Measurements from ENCODE around the gene KIF5A.
"Not testable (repeated sequence)": the region's sequence is repeated elsewhere in the genome, so short reads cannot be mapped to it uniquely, and the experiment has no call there.

KIF5A gene

GRCh38 chr12:57554897-57555296, 5.1 kb downstream of the KIF5A start:
- no peak for DNase-seq (ENCODE audit: low read depth)

GRCh38 chr12:57558864-57559263, 9.0 kb downstream of the KIF5A start:
- DNase-seq (ENCODE audit: low read depth) = no peak

- no peak for DNase-seq (ENCODE audit: low read depth)
Observed at GRCh38 chr12:57560516-57560915, 10.7 kb downstream of the KIF5A start.

GRCh38 chr12:57561117-57561516, 11.3 kb downstream of the KIF5A start:
- not testable (repeated sequence) for DNase-seq (ENCODE audit: low read depth)

GRCh38 chr12:57563358-57563757, 13.5 kb downstream of the KIF5A start:
- DNase-seq (ENCODE audit: low read depth) = no peak

GRCh38 chr12:57564178-57564740, 14.4 kb downstream of the KIF5A start:
- DNase-seq (ENCODE audit: low read depth) = no peak

- no peak for DNase-seq (ENCODE audit: low read depth)
Observed at GRCh38 chr12:57568838-57569237, 19.0 kb downstream of the KIF5A start.

- no peak for DNase-seq (ENCODE audit: low read depth)
Observed at GRCh38 chr12:57569858-57570257, 20.0 kb downstream of the KIF5A start.

- not testable (repeated sequence) for DNase-seq (ENCODE audit: low read depth)
Observed at GRCh38 chr12:57570438-57570837, 20.6 kb downstream of the KIF5A start.

- DNase-seq (ENCODE audit: low read depth) = no peak
Observed at GRCh38 chr12:57571926-57572762, 22.3 kb downstream of the KIF5A start.

GRCh38 chr12:57574795-57575194, 25.0 kb downstream of the KIF5A start:
- DNase-seq (ENCODE audit: low read depth) = no peak

- no peak for DNase-seq (ENCODE audit: low read depth)
Observed at GRCh38 chr12:57575771-57576612, 26.1 kb downstream of the KIF5A start.

- DNase-seq (ENCODE audit: low read depth) = no peak
Observed at GRCh38 chr12:57576613-57577160, 26.8 kb downstream of the KIF5A start.

GRCh38 chr12:57577981-57578758, 28.3 kb downstream of the KIF5A start:
- no peak for DNase-seq (ENCODE audit: low read depth)

GRCh38 chr12:57579011-57579410, 29.2 kb downstream of the KIF5A start:
- no peak for DNase-seq (ENCODE audit: low read depth)

GRCh38 chr12:57579677-57580465, 30.0 kb downstream of the KIF5A start:
- DNase-seq (ENCODE audit: low read depth) = no peak

- no peak for DNase-seq (ENCODE audit: low read depth)
Observed at GRCh38 chr12:57580466-57580795, 30.6 kb downstream of the KIF5A start.

GRCh38 chr12:57581802-57582201, 32.0 kb downstream of the KIF5A start:
- DNase-seq (ENCODE audit: low read depth) = no peak

GRCh38 chr12:57582440-57582839, 32.6 kb downstream of the KIF5A start:
- no peak for DNase-seq (ENCODE audit: low read depth)

- DNase-seq (ENCODE audit: low read depth) = no peak
Observed at GRCh38 chr12:57583008-57583831, 33.4 kb downstream of the KIF5A start.

All from GM04503 (cell line).